Measurements from ENCODE around the gene CD1B.

The CD1B gene

GRCh38 chr1:158357441-158357840 lies 26.1 kb upstream of the CD1B start:
- no peaks in the 10 kb centered on the region for H3K79me2 ChIP-seq (ENCODE audit: insufficient read depth, low read length)
- no peaks in the 10 kb centered on the region for H3K4me1 ChIP-seq (ENCODE audit: insufficient read depth, low read length, poor library complexity, severe bottlenecking)
- H3K9ac ChIP-seq (ENCODE audit: low read depth, low read length, poor library complexity, severe bottlenecking), result no peak overlapping the region

GRCh38 chr1:158356616-158357015 lies 25.3 kb upstream of the CD1B start:
- no peak overlapping the region for H2AFZ ChIP-seq (ENCODE audit: low read length)
- H3K9me2 ChIP-seq (replicated peaks; ENCODE audit: low read depth, low read length), result no peaks in the 10 kb centered on the region
- H3K9me3 ChIP-seq (ENCODE audit: insufficient read depth, low read depth, low read length), result no peaks in the 10 kb centered on the region
- H3K27me3 ChIP-seq (ENCODE audit: insufficient read depth, low read length, poor library complexity, severe bottlenecking), result no peaks in the 10 kb centered on the region
- H3K4me2 ChIP-seq (ENCODE audit: low read depth, low read length, poor library complexity, severe bottlenecking), result no peak overlapping the region
- no peak overlapping the region for H3K9ac ChIP-seq (ENCODE audit: low read depth, low read length, poor library complexity, severe bottlenecking)
- no peaks in the 10 kb centered on the region for H3F3A ChIP-seq (ENCODE audit: low read depth)
- no peak overlapping the region for H3K4me3 ChIP-seq (ENCODE audit: low read length, poor library complexity, severe bottlenecking)
- H3K4me1 ChIP-seq (ENCODE audit: insufficient read depth, low read length, poor library complexity, severe bottlenecking), result no peaks in the 10 kb centered on the region
- no peaks in the 10 kb centered on the region for H3K79me2 ChIP-seq (ENCODE audit: insufficient read depth, low read length)
- TF ChIP-seq EZH2phosphoT487 (IDR thresholded peaks at IDR 0.05; ENCODE audit: borderline replicate concordance), result no peak
- no peak for TF ChIP-seq CTCF (conservative IDR thresholded peaks at IDR 0.05; ENCODE audit: low read length)
- H3K36me3 ChIP-seq (ENCODE audit: insufficient read depth, low read length), result no peaks in the 10 kb centered on the region
- no peaks in the 10 kb centered on the region for H4K20me1 ChIP-seq (ENCODE audit: insufficient read depth, low read length, poor library complexity, severe bottlenecking)

More at GRCh38 chr1:158357441-158357840, 26.1 kb upstream of the CD1B start:
- Histone ChIP-seq H3K36me3 (ENCODE audit: insufficient read depth, low read length) (no peaks in the 10 kb centered on the region), H3K4me2 (ENCODE audit: low read depth, low read length, poor library complexity, severe bottlenecking) (no peak overlapping the region), H3K9me3 (ENCODE audit: insufficient read depth, low read depth, low read length) (no peaks in the 10 kb centered on the region), H3K9me2 (replicated peaks; ENCODE audit: low read depth, low read length) (no peaks in the 10 kb centered on the region), H3F3A (ENCODE audit: low read depth) (no peaks in the 10 kb centered on the region), H3K4me3 (ENCODE audit: low read length, poor library complexity, severe bottlenecking) (no peak overlapping the region), H2AFZ (ENCODE audit: low read length) (no peak overlapping the region), H3K27me3 (ENCODE audit: insufficient read depth, low read length, poor library complexity, severe bottlenecking) (no peaks in the 10 kb centered on the region), H4K20me1 (ENCODE audit: insufficient read depth, low read length, poor library complexity, severe bottlenecking) (no peaks in the 10 kb centered on the region)
- TF ChIP-seq CTCF (conservative IDR thresholded peaks at IDR 0.05; ENCODE audit: low read length) (no peak), EZH2phosphoT487 (IDR thresholded peaks at IDR 0.05; ENCODE audit: borderline replicate concordance) (no peak)

GRCh38 chr1:158355773-158356285 lies 24.5 kb upstream of the CD1B start:
- no peaks in the 10 kb centered on the region for H3K27me3 ChIP-seq (ENCODE audit: insufficient read depth, low read length, poor library complexity, severe bottlenecking)
- no peaks in the 10 kb centered on the region for H3F3A ChIP-seq (ENCODE audit: low read depth)
- H3K9me2 ChIP-seq (replicated peaks; ENCODE audit: low read depth, low read length), result no peaks in the 10 kb centered on the region
- no peaks in the 10 kb centered on the region for H3K79me2 ChIP-seq (ENCODE audit: insufficient read depth, low read length)
- no peak overlapping the region for H3K4me3 ChIP-seq (ENCODE audit: low read length, poor library complexity, severe bottlenecking)
- H3K4me2 ChIP-seq (ENCODE audit: low read depth, low read length, poor library complexity, severe bottlenecking), result no peak overlapping the region
- TF ChIP-seq CTCF (conservative IDR thresholded peaks at IDR 0.05; ENCODE audit: low read length), result no peak
- no peak for TF ChIP-seq EZH2phosphoT487 (IDR thresholded peaks at IDR 0.05; ENCODE audit: borderline replicate concordance)
- no peaks in the 10 kb centered on the region for H4K20me1 ChIP-seq (ENCODE audit: insufficient read depth, low read length, poor library complexity, severe bottlenecking)
- H3K9ac ChIP-seq (ENCODE audit: low read depth, low read length, poor library complexity, severe bottlenecking), result no peak overlapping the region
- no peaks in the 10 kb centered on the region for H3K4me1 ChIP-seq (ENCODE audit: insufficient read depth, low read length, poor library complexity, severe bottlenecking)
- no peaks in the 10 kb centered on the region for H3K9me3 ChIP-seq (ENCODE audit: insufficient read depth, low read depth, low read length)
- H3K36me3 ChIP-seq (ENCODE audit: insufficient read depth, low read length), result no peaks in the 10 kb centered on the region
- H2AFZ ChIP-seq (ENCODE audit: low read length), result no peak overlapping the region
